ENCODE data around the gene MAP2K2. TPM values are rescaled to one million over a fixed set of nuclear protein-coding genes. Genes with fewer than 3 reads are reported as not detected.

Gene MAP2K2
- polyA plus RNA-seq, 1 donor from 2014 or later: 95.5 TPM

- TF ChIP-seq EZH2 (IDR thresholded peaks at IDR 0.05; ENCODE audit: borderline replicate concordance, insufficient read depth, low read length, poor library complexity, severe bottlenecking) (no peak), RAD21 (conservative IDR thresholded peaks at IDR 0.05) (no peak)
- no peak overlapping the region for H3K27ac ChIP-seq (ENCODE audit: low read length)
- no peak overlapping the region for H3K9ac ChIP-seq (ENCODE audit: low read length)
- no peaks in the 10 kb centered on the region for H3K9me3 ChIP-seq (ENCODE audit: low read length)
- no peaks in the 10 kb centered on the region for H4K20me1 ChIP-seq (ENCODE audit: insufficient read depth)
- no peaks in the 10 kb centered on the region for H3K79me2 ChIP-seq (replicated peaks; ENCODE audit: insufficient read depth, low read length)
- no peak overlapping the region for H3K4me2 ChIP-seq (ENCODE audit: low read length)
- H3K27me3 ChIP-seq (ENCODE audit: insufficient read depth, low read depth, low read length): no peaks in the 10 kb centered on the region
- no peaks in the 10 kb centered on the region for H3K9me2 ChIP-seq (ENCODE audit: insufficient read depth, low read length)
- no peak overlapping the region for H2AFZ ChIP-seq (ENCODE audit: low read depth, low read length)
- no peaks in the 10 kb centered on the region for H3K36me3 ChIP-seq (ENCODE audit: insufficient read depth, low read length)
- no peaks in the 10 kb centered on the region for H3F3A ChIP-seq (ENCODE audit: insufficient read depth, low read length, poor library complexity, severe bottlenecking)
- H3K4me3 ChIP-seq (ENCODE audit: low read length): no peak overlapping the region
Observed at GRCh38 chr19:4108767-4109625, 14.9 kb downstream of the MAP2K2 start.

DNA sequence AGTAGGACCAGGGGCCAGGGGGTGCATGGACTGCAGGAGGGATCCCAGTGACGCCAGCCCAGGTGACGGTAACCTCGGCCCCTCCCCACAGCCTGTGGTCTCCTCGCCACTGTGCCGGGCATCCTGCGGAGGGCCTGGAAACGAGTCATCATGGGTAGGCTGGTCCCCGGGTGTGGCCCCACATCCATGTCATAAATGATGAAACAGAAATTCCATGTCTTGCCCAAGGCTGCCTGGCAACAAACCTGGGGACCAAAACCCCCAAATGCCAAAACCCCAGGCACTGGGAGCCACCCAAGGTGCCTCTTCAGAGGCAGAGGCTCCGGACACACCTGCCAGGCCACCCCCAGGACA lies 20.9 kb downstream of the MAP2K2 start:
- no peak overlapping the region for H3K4me3 ChIP-seq (ENCODE audit: low read length)
- H3K36me3 ChIP-seq (ENCODE audit: insufficient read depth, low read length): no peaks in the 10 kb centered on the region
- H3K4me2 ChIP-seq (ENCODE audit: low read length): no peak overlapping the region
- no peak overlapping the region for H3K27ac ChIP-seq (ENCODE audit: low read length)
- no peak overlapping the region for H2AFZ ChIP-seq (ENCODE audit: low read depth, low read length)
- TF ChIP-seq RAD21 (conservative IDR thresholded peaks at IDR 0.05): no peak
- TF ChIP-seq, protein P1, sequence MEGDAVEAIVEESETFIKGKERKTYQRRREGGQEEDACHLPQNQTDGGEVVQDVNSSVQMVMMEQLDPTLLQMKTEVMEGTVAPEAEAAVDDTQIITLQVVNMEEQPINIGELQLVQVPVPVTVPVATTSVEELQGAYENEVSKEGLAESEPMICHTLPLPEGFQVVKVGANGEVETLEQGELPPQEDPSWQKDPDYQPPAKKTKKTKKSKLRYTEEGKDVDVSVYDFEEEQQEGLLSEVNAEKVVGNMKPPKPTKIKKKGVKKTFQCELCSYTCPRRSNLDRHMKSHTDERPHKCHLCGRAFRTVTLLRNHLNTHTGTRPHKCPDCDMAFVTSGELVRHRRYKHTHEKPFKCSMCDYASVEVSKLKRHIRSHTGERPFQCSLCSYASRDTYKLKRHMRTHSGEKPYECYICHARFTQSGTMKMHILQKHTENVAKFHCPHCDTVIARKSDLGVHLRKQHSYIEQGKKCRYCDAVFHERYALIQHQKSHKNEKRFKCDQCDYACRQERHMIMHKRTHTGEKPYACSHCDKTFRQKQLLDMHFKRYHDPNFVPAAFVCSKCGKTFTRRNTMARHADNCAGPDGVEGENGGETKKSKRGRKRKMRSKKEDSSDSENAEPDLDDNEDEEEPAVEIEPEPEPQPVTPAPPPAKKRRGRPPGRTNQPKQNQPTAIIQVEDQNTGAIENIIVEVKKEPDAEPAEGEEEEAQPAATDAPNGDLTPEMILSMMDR (IDR thresholded peaks at IDR 0.05; ENCODE audit: poor library complexity, severe bottlenecking): no peak
- no peak for TF ChIP-seq SMC3 (conservative IDR thresholded peaks at IDR 0.05; ENCODE audit: poor library complexity)
- no peak for TF ChIP-seq EP300 (conservative IDR thresholded peaks at IDR 0.05; ENCODE audit: poor library complexity, severe bottlenecking)
- TF ChIP-seq TAF1 (IDR thresholded peaks at IDR 0.05; ENCODE audit: low read depth): no peak
- TF ChIP-seq REST (IDR thresholded peaks at IDR 0.05; ENCODE audit: borderline replicate concordance): no peak
- TF ChIP-seq MXI1 (conservative IDR thresholded peaks at IDR 0.05; ENCODE audit: poor library complexity, severe bottlenecking): no peak
- no peak for TF ChIP-seq POLR2AphosphoS5 (IDR thresholded peaks at IDR 0.05)
- no peak for TF ChIP-seq EZH2 (IDR thresholded peaks at IDR 0.05; ENCODE audit: borderline replicate concordance, insufficient read depth, low read length, poor library complexity, severe bottlenecking)
- no peaks in the 10 kb centered on the region for H3K79me2 ChIP-seq (replicated peaks; ENCODE audit: insufficient read depth, low read length)
- no peaks in the 10 kb centered on the region for H3K9me2 ChIP-seq (ENCODE audit: insufficient read depth, low read length)
- H3K9ac ChIP-seq (ENCODE audit: low read length): no peak overlapping the region
- H3F3A ChIP-seq (ENCODE audit: insufficient read depth, low read length, poor library complexity, severe bottlenecking): no peaks in the 10 kb centered on the region
- H3K9me3 ChIP-seq (ENCODE audit: low read length): no peaks in the 10 kb centered on the region
- no peaks in the 10 kb centered on the region for H4K20me1 ChIP-seq (ENCODE audit: insufficient read depth)
- no peaks in the 10 kb centered on the region for H3K27me3 ChIP-seq (ENCODE audit: insufficient read depth, low read depth, low read length)

Data from neural cell (in vitro differentiated cells).